ENCODE measurements around the gene TMEM11.
A peak's percentile ranks its signal among the peaks of the same experiment; 100 is the strongest.

The TMEM11 gene

DNA sequence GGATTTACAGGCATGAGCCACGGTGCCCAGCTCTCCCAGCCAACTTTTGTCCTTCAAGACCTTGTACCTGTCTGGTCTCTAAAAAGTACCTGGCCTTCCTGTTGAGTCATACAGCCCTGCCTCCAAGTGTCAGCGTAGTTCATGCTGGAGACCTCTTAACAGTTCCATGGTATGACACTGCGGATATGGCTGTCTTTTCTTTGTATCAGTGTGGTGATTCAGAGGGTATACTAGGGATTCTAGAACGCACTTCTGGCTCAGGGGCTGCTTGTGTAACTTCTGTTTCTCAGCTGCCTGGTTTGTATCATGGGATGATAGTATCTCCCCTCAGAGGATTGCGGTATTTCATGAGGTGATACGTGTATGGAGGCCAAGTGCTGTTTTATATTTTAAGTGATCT lies 2.0 kb upstream of the TMEM11 start:
- TF ChIP-seq, protein P1, sequence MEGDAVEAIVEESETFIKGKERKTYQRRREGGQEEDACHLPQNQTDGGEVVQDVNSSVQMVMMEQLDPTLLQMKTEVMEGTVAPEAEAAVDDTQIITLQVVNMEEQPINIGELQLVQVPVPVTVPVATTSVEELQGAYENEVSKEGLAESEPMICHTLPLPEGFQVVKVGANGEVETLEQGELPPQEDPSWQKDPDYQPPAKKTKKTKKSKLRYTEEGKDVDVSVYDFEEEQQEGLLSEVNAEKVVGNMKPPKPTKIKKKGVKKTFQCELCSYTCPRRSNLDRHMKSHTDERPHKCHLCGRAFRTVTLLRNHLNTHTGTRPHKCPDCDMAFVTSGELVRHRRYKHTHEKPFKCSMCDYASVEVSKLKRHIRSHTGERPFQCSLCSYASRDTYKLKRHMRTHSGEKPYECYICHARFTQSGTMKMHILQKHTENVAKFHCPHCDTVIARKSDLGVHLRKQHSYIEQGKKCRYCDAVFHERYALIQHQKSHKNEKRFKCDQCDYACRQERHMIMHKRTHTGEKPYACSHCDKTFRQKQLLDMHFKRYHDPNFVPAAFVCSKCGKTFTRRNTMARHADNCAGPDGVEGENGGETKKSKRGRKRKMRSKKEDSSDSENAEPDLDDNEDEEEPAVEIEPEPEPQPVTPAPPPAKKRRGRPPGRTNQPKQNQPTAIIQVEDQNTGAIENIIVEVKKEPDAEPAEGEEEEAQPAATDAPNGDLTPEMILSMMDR (IDR thresholded peaks at IDR 0.05; ENCODE audit: borderline replicate concordance, insufficient read depth, low read depth, low read length) = no peak

DNA sequence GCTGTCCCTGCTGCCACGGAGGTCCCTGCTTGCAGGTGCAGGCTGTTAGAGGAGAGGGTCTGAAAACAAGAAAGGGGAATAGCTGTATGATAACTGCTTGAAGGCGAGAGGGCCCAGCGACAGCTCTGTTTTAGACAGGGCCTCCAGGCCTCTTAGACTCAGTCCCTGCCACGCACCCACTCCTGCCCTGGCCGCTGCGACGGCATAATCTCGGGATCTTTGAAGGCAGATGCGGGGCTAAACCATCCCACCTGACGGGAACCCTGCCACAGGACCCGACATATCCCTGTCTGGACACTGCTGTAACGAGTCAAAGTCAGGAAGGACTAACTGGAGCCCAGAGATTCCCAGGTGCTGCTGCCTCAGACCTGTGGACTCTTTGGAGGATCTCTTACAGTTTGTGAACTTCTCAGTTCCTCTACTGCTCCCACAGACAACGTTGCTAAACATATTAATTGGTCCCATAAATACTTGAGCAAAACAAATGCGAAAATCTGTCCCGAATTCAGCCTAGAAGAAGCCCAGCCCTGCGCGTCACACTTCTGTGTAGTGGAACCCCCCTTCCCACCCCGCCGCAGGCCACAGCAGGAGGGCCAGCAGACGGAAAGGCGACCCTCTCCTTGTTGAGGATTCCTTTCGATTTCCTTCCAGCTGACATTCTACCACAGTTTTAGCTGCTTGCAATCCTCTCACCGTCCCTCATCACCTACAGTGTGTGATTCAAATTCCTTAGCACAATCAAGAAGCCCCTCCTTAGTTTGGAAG lies 998 bp upstream of the TMEM11 start:
- TF ChIP-seq, protein P1 (IDR thresholded peaks at IDR 0.05; ENCODE audit: borderline replicate concordance, insufficient read depth, low read depth, low read length) = no peak
- peak overlapping the region; percentile 100 for H3K4me3 ChIP-seq (ENCODE audit: low read depth, low read length)

More for the DNA sequence above, 2.0 kb upstream of the TMEM11 start:
- no peak overlapping the region for H3K4me3 ChIP-seq (ENCODE audit: low read depth, low read length)

DNA sequence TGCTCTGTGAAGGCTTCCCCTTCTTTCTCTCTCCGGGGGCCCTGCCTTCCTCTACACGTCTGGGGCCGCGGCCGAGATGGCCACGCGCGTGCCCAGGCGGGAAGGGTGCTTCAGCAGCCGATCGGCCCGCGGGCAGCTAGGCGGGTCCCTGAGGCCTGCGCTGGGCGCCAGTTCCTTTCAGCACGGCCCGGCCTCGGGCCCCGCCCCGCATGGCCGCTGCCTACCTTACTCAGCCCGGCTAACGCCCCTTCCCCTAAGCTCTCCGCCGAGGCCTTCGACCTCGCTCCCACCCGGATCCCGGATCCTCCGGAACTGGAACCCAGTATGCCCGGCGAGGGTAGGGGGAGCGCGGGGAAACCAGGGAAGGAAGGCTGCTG lies 335 bp downstream of the TMEM11 start:
- H3K4me3 ChIP-seq (ENCODE audit: low read depth, low read length) = peak overlapping the region; percentile 100
- TF ChIP-seq, protein P1 (IDR thresholded peaks at IDR 0.05; ENCODE audit: borderline replicate concordance, insufficient read depth, low read depth, low read length) = no peak

DNA sequence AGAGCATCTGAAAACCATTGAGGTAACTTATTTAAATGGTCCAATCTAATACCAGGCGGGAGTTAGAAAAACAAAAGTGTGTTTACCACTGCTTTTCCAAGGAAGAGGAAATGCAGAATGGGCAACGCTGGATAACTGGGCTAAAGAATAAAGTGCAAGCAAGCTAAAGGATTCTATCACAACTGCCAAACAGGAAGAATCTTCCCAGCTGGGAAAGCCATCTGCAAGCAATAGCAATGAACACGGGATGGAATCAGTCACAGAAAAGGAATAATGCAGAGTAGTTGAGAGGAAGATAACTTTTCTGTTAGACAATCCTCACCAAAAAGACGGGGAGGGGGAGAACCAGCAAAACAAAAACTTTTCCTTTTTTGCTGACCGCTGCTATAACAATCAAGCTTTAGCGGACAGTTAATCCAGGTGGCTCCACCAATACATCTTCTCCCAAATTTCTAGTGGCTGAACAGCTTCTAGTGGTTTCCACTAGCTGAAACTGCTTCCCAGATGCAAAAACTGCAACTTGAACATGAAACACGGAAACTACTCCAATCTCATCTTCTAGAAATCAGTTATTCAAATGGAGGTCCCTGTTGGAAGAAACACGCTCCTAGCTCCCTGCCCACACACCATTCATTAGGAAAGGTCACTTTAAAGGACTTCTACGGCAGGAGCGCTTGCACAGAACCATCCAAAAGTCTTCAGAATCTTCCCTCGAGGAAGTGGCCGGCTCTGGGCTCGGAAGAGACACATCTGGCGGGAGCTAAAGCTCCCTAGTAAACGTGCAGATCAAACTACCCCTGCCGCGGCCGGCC lies 929 bp downstream of the TMEM11 start:
- TF ChIP-seq, protein P1 (IDR thresholded peaks at IDR 0.05; ENCODE audit: borderline replicate concordance, insufficient read depth, low read depth, low read length) = no peak
- peak overlapping the region; percentile 100 for H3K4me3 ChIP-seq (ENCODE audit: low read depth, low read length)

DNA sequence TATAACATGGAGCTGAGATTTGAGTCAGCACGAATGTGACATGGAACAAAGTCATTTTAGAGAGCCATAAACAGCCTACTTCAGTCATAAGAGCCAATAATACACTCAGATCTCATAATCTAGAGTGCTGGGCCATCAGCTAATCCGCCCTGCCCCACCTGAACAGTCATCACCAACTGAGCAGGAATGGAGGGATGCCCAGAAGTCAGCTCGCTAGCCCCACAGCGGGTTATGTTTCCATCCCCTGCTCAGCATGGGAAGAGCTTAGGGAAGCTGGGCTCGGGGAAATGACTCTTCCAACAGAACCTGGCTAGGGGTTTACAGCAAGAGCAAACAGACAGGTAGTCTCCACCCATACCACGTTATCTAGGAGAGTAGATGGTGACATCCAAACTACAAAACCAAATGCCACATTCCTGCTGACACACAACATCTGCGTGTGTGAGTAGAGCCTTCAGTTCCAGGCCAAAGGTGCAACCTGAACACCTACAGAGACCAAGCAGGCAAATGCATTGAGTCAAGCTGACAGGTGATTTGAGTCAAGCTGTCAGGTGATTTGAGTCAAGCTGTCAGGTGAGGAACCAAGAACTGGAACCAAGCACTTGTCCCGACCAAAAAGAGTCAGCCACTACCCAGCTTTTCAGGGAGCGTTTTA lies 2.0 kb downstream of the TMEM11 start:
- H3K4me3 ChIP-seq (ENCODE audit: low read depth, low read length) = peak overlapping the region; percentile 28

DNA sequence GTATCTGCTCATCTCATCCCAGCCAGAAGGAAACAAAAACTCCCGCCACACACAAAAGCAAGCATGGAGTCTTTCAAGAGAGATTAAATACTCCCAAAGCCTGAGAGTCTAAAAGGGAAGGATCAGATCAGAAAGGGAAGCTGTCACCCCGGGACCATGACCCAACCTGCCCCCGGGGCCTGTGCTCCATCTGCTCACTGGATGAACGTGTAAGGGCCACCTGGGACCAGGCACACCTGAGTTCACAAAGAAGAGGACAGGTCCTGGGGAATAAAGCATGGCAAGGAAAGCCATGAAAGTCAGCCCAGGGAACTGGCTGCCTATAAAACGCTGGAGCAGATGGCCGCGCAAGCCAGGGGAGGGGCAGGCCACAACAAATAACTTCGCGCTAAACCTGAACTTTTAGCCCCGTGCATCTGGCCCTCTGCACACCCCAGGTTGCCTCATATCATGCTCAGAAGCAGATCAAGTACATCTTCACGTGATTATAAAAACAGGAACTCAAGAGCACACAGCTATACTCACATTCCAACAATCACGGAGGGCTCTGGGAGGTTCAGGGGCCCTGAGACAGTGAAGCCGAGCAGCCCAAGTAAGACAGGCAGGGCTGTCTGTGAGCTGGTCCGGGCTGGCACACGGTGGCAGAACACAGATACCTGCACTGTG lies 3.4 kb downstream of the TMEM11 start:
- H3K4me3 ChIP-seq (ENCODE audit: low read depth, low read length) = no peak overlapping the region
- TF ChIP-seq, protein P1 (IDR thresholded peaks at IDR 0.05; ENCODE audit: borderline replicate concordance, insufficient read depth, low read depth, low read length) = no peak

More for the DNA sequence above, 2.0 kb downstream of the TMEM11 start:
- TF ChIP-seq, protein P1 (IDR thresholded peaks at IDR 0.05; ENCODE audit: borderline replicate concordance, insufficient read depth, low read depth, low read length) = no peak
